GM23338 (cell line): Measurements from ENCODE around the gene IGF1R. TPM values are rescaled to one million over a fixed set of nuclear protein-coding genes. Genes with fewer than 3 reads are reported as not detected.

Source experiments
- ATAC-seq: fragments of 200-7000 bp; cut with Tn5 transposase; 3 replicates; pipeline ENCODE4 v1.9.1; 2020
- DNase-seq: peaks from one replicate; pipeline ENCODE4 v3.0.0-alpha.2; 2015; ENCODE audit warnings: low spot score
- H2AFZ ChIP-seq: fragments of 200-600 bp; sonication (generic); 2 replicates; pipeline ENCODE4 v1.8.0; 2016; ENCODE audit warnings: antibody characterized with exemption, mild to moderate bottlenecking, moderate library complexity
- H3F3A ChIP-seq: fragments of 200-600 bp; sonication (generic); replicated peaks from 2 replicates; pipeline ENCODE4 v1.8.0; 2017; ENCODE audit warnings: antibody characterized with exemption, mixed run types, low read depth
- H3K27ac ChIP-seq: fragments of 200-600 bp; sonication (generic); 2 replicates; pipeline ENCODE4 v1.6.1; 2016; ENCODE audit warnings: low read depth
- H3K27me3 ChIP-seq: fragments of 200-600 bp; sonication (generic); 2 replicates; pipeline ENCODE4 v1.8.0; 2016; ENCODE audit warnings: mild to moderate bottlenecking, mixed run types, moderate library complexity; ENCODE audit not compliant: insufficient read depth
- H3K36me3 ChIP-seq: fragments of 200-600 bp; sonication (generic); 2 replicates; pipeline ENCODE4 v1.8.0; 2016; ENCODE audit warnings: mild to moderate bottlenecking; ENCODE audit not compliant: insufficient read depth
- H3K4me1 ChIP-seq: fragments of 200-600 bp; sonication (generic); 2 replicates; pipeline ENCODE4 v1.8.0; 2016; ENCODE audit warnings: mild to moderate bottlenecking, moderate library complexity; ENCODE audit not compliant: insufficient read depth
- H3K4me2 ChIP-seq: fragments of 200-600 bp; sonication (generic); 2 replicates; pipeline ENCODE4 v1.7.1; 2017; ENCODE audit warnings: mixed run types
- H3K4me3 ChIP-seq: fragments of 200-600 bp; sonication (generic); 2 replicates; pipeline ENCODE4 v1.6.1; 2016; ENCODE audit warnings: mixed run types
- H3K79me2 ChIP-seq: fragments of 200-600 bp; sonication (generic); replicated peaks from 2 replicates; pipeline ENCODE4 v1.8.0; 2017; ENCODE audit warnings: mild to moderate bottlenecking; ENCODE audit not compliant: insufficient read depth
- H3K9me2 ChIP-seq: fragments of 200-600 bp; sonication (generic); 2 replicates; pipeline ENCODE4 v1.8.0; 2017; ENCODE audit not compliant: insufficient read depth
- H4K20me1 ChIP-seq: fragments of 200-600 bp; sonication (generic); replicated peaks from 2 replicates; pipeline ENCODE4 v1.8.0; 2017; ENCODE audit warnings: mild to moderate bottlenecking; ENCODE audit not compliant: insufficient read depth
- H3K27ac Mint-ChIP-seq: 2 replicates; pipeline ENCODE4 v1.8.0; 2020; ENCODE audit warnings: inconsistent platforms, mild to moderate bottlenecking, moderate library complexity, mixed read lengths
- H3K27me3 Mint-ChIP-seq: 3 replicates; pipeline ENCODE4 v1.8.0; 2022; ENCODE audit warnings: low read depth, mild to moderate bottlenecking, moderate library complexity, mixed read lengths, inconsistent platforms; ENCODE audit not compliant: insufficient read depth, poor library complexity
- H3K36me3 Mint-ChIP-seq: 3 replicates; pipeline ENCODE4 v1.8.0; 2021; ENCODE audit warnings: low read depth, mild to moderate bottlenecking, inconsistent platforms, moderate library complexity, mixed read lengths
- H3K4me1 Mint-ChIP-seq: 3 replicates; pipeline ENCODE4 v1.8.0; 2020; ENCODE audit warnings: mild to moderate bottlenecking, inconsistent platforms, mixed read lengths
- H3K4me3 Mint-ChIP-seq: 3 replicates; pipeline ENCODE4 v1.8.0; 2021; ENCODE audit warnings: moderate library complexity, mild to moderate bottlenecking, inconsistent platforms, mixed read lengths
- H3K9me3 Mint-ChIP-seq: 3 replicates; pipeline ENCODE4 v1.8.0; 2020; ENCODE audit warnings: moderate library complexity, mild to moderate bottlenecking, inconsistent platforms, mixed read lengths
- CREB1 ChIP-seq: fragments of 250-450 bp; sonication (Bioruptor Pico); IDR thresholded peaks from 2 replicates; pipeline ENCODE4 v1.5.0; 2020; ENCODE audit warnings: low read depth, mild to moderate bottlenecking, moderate library complexity
- EZH2 ChIP-seq: fragments of 200-600 bp; sonication (generic); IDR thresholded peaks from one replicate; pipeline ENCODE4 v1.8.0; 2017; ENCODE audit warnings: antibody characterized with exemption, mild to moderate bottlenecking, low read depth; ENCODE audit not compliant: unreplicated experiment
- EZH2phosphoT487 ChIP-seq: fragments of 200-600 bp; sonication (generic); IDR thresholded peaks from one replicate; pipeline ENCODE4 v1.8.1; 2018; ENCODE audit warnings: antibody characterized with exemption; ENCODE audit not compliant: unreplicated experiment
- JUNB ChIP-seq: IDR thresholded peaks from one replicate; pipeline ENCODE4 v1.6.1; 2016; ENCODE audit warnings: antibody characterized with exemption; ENCODE audit not compliant: unreplicated experiment
- NANOG ChIP-seq: IDR thresholded peaks from 2 replicates; pipeline ENCODE4 v1.6.1; 2016; ENCODE audit warnings: antibody characterized with exemption, borderline replicate concordance
- POLR2AphosphoS5 ChIP-seq: IDR thresholded peaks from 2 replicates; pipeline ENCODE4 v1.6.1; 2016; ENCODE audit warnings: antibody characterized with exemption, low read depth
- STAT1 ChIP-seq: IDR thresholded peaks from one replicate; pipeline ENCODE4 v1.6.1; 2016; ENCODE audit warnings: antibody characterized with exemption; ENCODE audit not compliant: unreplicated experiment
- ZNF114 ChIP-seq: fragments of 250-450 bp; sonication (Bioruptor Pico); IDR thresholded peaks from 2 replicates; pipeline ENCODE4 v1.5.0; 2020; ENCODE audit warnings: mild to moderate bottlenecking, moderate library complexity
- ZNF331 ChIP-seq: fragments of 250-450 bp; sonication (Bioruptor Pico); IDR thresholded peaks from 2 replicates; pipeline ENCODE4 v1.5.0; 2020; ENCODE audit warnings: low read depth, mild to moderate bottlenecking, moderate library complexity
- polyA plus RNA-seq: library from polyadenylated mRNA; unstranded; fragments of >200 nt; fragmentation: Nextera tagmentation; extraction: Ambion mirVana; gene quantifications from 2 replicates; pipeline ENCODE4 v1.2.1, GENCODE V29; 2016
- total RNA-seq: library from RNA; depleted of rRNA; stranded (reverse); fragments of >200 nt; shearing (Covaris generic); gene quantifications from 2 replicates; pipeline ENCODE4 v1.2.3, GENCODE V29; 2014
- TF ChIP-seq, protein P1 (sequence below): IDR thresholded peaks from one replicate; pipeline ENCODE4 v1.6.1; 2018; ENCODE audit warnings: antibody characterized with exemption; ENCODE audit not compliant: unreplicated experiment
- TF ChIP-seq, protein P2 (sequence below), 2 experiments: fragments of 200-600 bp in 1 of 2; sonication (generic) in 1 of 2; conservative IDR thresholded peaks; 2 replicates each; pipeline versions ENCODE4 v1.5.1 to v1.6.1; 2016 to 2017; ENCODE audit warnings: antibody characterized with exemption in 2 of 2, low read depth in 2 of 2, mild to moderate bottlenecking in 2 of 2, moderate library complexity in 1 of 2
- TF ChIP-seq, protein P3 (sequence below): IDR thresholded peaks from 2 replicates; pipeline ENCODE4 v1.6.1; 2016; ENCODE audit warnings: antibody characterized with exemption

The IGF1R gene
- total and polyA plus RNA-seq, 2 experiments from 2014 or later: 20.4 to 92.2 TPM

- TF ChIP-seq, protein P1, sequence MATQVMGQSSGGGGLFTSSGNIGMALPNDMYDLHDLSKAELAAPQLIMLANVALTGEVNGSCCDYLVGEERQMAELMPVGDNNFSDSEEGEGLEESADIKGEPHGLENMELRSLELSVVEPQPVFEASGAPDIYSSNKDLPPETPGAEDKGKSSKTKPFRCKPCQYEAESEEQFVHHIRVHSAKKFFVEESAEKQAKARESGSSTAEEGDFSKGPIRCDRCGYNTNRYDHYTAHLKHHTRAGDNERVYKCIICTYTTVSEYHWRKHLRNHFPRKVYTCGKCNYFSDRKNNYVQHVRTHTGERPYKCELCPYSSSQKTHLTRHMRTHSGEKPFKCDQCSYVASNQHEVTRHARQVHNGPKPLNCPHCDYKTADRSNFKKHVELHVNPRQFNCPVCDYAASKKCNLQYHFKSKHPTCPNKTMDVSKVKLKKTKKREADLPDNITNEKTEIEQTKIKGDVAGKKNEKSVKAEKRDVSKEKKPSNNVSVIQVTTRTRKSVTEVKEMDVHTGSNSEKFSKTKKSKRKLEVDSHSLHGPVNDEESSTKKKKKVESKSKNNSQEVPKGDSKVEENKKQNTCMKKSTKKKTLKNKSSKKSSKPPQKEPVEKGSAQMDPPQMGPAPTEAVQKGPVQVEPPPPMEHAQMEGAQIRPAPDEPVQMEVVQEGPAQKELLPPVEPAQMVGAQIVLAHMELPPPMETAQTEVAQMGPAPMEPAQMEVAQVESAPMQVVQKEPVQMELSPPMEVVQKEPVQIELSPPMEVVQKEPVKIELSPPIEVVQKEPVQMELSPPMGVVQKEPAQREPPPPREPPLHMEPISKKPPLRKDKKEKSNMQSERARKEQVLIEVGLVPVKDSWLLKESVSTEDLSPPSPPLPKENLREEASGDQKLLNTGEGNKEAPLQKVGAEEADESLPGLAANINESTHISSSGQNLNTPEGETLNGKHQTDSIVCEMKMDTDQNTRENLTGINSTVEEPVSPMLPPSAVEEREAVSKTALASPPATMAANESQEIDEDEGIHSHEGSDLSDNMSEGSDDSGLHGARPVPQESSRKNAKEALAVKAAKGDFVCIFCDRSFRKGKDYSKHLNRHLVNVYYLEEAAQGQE: no peak
Measured at GRCh38 chr15:98996624-98997023, 348.3 kb downstream of the IGF1R start (continued).

DNA sequence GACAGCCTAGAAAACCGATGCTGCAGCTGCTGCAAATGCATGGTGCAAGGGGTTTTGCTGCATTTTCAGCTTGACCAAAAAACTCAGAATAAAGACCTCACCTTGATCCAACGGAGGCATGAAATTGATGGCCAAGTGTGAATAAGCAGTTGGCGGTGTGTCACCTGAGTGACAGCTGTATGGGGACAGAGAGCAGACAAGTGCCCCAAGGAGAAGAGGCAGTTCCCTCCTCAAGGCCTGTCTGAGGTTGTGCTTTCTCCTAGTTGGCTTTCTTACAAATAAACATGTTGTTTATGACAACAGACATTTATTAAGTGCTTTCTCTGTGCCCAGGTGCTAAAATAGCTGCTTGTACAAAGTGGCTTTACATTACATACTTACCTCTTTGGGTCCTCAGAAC, 349.0 kb downstream of the IGF1R start:
- H3K4me1 ChIP-seq: no peaks in the 10 kb centered on the region
- no peaks in the 10 kb centered on the region for H3K27me3 ChIP-seq
- H3K27me3 Mint-ChIP-seq: peaks cover 2% of the 10 kb centered on the region
- H3K9me2 ChIP-seq: no peaks in the 10 kb centered on the region
- no peak overlapping the region for H3K27ac Mint-ChIP-seq
- ATAC-seq (no peak), DNase-seq (no peak)
- no peaks in the 10 kb centered on the region for H3K79me2 ChIP-seq
- no peaks in the 10 kb centered on the region for H3F3A ChIP-seq
- H3K36me3 Mint-ChIP-seq: peaks cover 2% of the 10 kb centered on the region; the same call in 1 of the 3 replicates
- no peak overlapping the region for H3K4me3 Mint-ChIP-seq
- H3K9me3 Mint-ChIP-seq: no peaks in the 10 kb centered on the region; the same call in 1 of the 3 replicates
- H3K27ac ChIP-seq: no peak overlapping the region
- H3K4me2 ChIP-seq: no peak overlapping the region
- no peaks in the 10 kb centered on the region for H4K20me1 ChIP-seq
- no peaks in the 10 kb centered on the region for H3K4me1 Mint-ChIP-seq
- no peaks in the 10 kb centered on the region for H3K36me3 ChIP-seq
- peak overlapping the region; percentile 76; the same call in 1 of the 2 replicates for H2AFZ ChIP-seq
- H3K4me3 ChIP-seq: no peak overlapping the region
- TF ChIP-seq STAT1 (no peak), CREB1 (CRISPR knock-in tag) (no peak), JUNB (no peak), NANOG (no peak), ZNF331 (no peak), EZH2 (no peak), ZNF114 (no peak), EZH2phosphoT487 (no peak), POLR2AphosphoS5 (no peak)
- TF ChIP-seq, protein P2, sequence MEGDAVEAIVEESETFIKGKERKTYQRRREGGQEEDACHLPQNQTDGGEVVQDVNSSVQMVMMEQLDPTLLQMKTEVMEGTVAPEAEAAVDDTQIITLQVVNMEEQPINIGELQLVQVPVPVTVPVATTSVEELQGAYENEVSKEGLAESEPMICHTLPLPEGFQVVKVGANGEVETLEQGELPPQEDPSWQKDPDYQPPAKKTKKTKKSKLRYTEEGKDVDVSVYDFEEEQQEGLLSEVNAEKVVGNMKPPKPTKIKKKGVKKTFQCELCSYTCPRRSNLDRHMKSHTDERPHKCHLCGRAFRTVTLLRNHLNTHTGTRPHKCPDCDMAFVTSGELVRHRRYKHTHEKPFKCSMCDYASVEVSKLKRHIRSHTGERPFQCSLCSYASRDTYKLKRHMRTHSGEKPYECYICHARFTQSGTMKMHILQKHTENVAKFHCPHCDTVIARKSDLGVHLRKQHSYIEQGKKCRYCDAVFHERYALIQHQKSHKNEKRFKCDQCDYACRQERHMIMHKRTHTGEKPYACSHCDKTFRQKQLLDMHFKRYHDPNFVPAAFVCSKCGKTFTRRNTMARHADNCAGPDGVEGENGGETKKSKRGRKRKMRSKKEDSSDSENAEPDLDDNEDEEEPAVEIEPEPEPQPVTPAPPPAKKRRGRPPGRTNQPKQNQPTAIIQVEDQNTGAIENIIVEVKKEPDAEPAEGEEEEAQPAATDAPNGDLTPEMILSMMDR (conservative IDR thresholded peaks at IDR 0.05; ENCODE audit: low read depth in 2 of 2): no peak
- TF ChIP-seq, protein P3, sequence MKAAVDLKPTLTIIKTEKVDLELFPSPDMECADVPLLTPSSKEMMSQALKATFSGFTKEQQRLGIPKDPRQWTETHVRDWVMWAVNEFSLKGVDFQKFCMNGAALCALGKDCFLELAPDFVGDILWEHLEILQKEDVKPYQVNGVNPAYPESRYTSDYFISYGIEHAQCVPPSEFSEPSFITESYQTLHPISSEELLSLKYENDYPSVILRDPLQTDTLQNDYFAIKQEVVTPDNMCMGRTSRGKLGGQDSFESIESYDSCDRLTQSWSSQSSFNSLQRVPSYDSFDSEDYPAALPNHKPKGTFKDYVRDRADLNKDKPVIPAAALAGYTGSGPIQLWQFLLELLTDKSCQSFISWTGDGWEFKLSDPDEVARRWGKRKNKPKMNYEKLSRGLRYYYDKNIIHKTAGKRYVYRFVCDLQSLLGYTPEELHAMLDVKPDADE: no peak
- TF ChIP-seq, protein P1: no peak
